Umbilical cord (tissue), 2 donors: ENCODE results near the gene DYNLT2B. TPM values are rescaled to one million over a fixed set of nuclear protein-coding genes. Genes with fewer than 3 reads are reported as not detected.
"Not testable (repeated sequence)": the region's sequence is repeated elsewhere in the genome, so short reads cannot be mapped to it uniquely, and the experiment has no call there.

ENCODE experiments used
- DNase-seq: peaks from one replicate; pipeline ENCODE4 v3.0.0-alpha.2; 2015; ENCODE audit warnings: low spot score
- total RNA-seq: library from RNA; depleted of rRNA; stranded (reverse); fragments of >200 nt; gene quantifications from one replicate; pipeline ENCODE4 v1.2.3, GENCODE V29; 2014; ENCODE audit warnings: low replicate concordance; ENCODE audit not compliant: insufficient read depth

The DYNLT2B gene
- total RNA-seq, 1 donor from 2014 or later: 17.3 TPM

DNA sequence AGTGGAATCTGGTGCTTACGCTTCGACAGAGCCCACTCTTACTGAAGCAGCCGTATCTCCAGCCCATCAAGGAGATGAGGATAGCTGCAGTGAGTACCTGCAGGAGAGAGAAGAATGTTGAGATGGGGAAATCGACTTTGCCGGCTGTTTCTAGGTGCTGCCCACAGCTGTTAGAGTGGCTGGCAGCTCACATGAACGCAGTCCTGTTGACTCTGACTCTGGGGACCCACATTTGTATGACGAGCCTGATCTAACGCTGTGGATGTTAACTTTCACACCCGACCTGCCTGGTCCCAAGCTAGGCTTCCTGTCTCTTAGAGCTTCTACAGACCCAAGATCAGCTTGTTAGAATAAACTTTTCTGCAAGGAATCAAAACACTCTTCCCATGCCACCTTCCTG lies 8.9 kb upstream of the DYNLT2B start:
- DNase-seq: no peak

DNA sequence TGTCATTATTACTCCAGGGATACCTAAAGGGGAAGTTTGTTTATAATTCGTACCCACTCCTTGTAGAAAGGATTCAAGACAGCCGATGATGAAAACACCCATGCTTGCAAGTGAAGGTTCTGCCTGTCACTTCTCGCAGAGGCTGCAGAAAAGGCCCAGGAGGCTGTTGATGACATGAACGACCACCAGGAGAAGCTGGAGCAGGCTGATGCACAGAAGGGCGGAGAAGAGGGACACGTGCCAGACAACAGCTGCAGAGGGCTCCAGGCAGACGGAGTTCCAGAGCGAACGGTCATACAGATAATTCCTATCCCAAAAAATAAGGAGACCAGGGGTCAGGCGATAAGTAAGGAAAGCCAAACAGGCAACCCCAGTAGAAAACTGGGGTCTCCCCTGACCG lies 5.7 kb upstream of the DYNLT2B start:
- DNase-seq: no peak

DNA sequence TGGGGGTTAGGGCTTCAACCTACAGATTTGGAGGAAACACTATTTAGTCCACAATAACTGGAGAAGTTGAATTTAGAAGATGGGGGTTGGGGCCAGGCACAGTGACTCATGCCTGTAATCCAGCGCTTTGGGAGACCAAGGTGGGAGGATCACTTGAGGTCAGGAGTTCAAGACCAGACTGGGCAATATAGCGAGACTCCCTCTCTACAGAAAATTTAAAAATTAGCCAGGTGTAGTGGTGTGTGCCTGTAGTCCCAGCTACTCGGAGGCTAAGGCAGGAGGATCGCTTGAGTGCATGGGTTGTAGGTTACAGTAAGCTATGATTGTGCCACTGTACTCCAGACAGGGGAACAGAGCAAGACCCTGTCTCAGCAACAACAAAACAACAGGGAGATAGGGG lies 5.0 kb upstream of the DYNLT2B start:
- no peak for DNase-seq

DNA sequence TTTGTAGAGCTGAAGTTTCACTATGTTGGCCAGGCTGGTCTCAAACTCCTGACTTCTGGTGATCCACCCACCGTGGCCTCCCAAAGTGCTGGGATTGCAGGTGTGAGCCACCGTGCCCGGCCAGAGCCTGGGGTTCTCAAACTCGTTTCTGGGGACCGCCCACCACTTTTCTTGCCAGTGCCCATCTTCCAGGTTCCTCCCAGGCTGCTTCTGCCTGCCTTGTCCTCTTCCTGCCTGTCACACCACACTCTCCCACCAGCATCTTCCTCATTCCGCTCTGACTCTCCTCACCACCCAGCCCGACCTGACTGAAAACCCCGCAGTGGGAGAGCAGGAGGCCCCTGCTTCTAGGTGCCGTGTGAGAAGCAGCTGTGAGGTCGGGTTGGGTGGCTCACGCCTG lies 3.1 kb upstream of the DYNLT2B start:
- no peak for DNase-seq

DNA sequence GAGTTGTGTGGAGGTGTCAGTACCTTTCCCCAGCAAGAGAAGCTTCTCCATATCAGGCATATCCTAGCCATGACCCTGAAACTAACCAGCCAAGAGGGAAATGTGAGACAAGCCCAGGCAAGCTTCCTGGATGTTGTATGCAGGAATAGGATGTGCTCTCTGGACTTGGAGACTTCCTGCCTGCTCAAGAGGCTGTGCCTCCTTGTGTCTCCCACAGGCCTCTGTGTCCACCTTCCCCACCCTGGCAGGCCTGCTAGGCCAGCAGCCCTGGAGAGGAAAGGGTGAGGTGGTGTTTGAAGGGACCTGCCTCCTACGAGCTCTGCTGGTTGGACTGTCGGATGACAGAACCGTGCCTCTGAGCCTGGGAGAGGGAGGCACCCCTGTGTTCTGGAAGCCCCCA lies 2.1 kb upstream of the DYNLT2B start:
- DNase-seq: peak; percentile 9

DNA sequence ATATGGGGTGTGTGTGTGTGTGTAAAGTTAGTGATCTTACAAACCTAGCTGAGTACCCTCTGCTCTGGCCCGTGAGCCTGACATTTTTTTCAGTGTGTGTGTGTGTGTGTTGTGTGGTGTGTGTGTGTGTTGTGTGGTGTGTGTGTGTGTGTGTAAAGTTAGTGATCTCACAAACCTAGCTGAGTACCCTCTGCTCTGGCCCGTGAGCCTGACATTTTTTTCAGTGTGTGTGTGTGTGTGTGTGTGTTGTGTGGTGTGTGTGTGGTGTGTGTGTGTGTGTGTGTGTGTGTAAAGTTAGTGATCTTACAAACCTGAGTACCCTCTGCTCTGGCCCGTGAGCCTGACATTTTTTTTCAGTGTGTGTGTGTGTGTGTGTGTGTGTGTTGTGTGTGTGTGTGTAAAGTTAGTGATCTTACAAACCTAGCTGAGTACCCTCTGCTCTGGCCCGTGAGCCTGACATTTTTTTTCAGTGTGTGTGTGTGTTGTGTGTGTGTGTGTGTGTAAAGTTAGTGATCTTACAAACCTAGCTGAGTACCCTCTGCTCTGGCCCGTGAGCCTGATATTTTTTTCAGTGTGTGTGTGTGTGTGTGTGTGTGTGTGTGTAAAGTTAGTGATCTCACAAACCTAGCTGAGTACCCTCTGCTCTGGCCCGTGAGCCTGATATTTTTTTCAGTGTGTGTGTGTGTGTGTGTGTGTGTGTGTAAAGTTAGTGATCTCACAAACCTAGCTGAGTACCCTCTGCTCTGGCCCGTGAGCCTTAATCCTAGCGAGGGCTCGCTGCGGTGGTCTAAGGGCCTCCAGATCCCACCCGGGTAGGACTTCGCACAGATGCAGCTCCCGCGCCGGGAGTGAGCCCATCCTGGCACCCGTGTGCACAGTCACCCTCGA lies 997 bp downstream of the DYNLT2B start:
- not testable (repeated sequence) for DNase-seq

DNA sequence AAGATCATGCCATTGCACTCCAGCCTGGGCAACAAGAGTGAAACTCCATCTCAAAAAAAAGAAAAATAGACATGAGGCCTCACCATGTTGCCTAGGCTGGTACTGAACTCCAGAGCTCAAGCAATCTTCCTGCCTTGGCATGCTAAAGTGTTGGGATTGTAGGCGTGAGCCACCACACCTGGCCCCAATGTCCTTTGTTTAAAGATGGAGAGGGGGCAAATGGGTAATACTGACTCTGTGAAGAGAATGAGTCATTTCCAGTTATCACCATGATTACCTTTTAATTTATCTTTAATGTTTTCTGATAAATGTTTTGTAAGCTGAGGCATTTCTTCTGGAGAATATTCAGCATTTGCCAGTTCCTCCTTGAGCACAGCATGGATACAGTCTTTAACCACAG lies 2.2 kb downstream of the DYNLT2B start:
- no peak for DNase-seq

DNA sequence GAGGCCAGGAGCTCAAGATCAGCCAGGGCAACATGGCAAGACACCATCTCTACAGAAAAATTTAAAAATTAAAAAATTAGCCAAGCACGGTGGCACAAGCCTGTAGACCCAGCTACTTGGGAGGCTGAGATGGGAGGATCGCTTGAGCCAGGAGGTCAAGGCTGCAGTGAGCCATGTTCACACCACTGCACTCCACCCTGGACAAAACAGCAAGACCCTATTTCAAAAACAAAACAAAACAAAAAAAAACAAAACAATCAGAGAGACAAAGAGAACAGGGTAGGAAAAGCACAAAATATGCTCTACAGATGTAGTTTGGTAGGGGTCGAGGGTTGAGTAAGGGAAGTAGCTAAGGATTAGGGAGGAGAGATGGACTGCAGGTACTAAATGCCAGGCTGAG lies 3.4 kb downstream of the DYNLT2B start:
- no peak for DNase-seq

DNA sequence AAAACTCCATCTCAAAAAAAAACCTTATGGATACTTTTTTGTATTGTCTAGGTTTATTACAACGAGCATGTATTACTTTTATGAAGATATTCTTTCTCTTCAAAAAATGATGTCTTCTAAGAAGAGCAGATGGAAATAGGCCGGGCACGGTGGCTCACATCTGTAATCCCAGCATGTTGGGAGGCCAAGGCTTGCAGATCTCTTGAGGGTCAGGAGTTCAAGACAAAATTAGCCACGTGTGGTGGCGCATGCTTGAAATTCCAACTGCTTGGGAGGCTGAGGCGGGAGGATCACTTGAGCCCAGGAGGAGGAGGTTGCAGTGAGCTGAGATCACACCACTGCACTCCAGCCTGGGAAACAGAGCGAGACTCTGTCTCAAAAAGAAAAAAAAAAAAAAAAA lies 4.0 kb downstream of the DYNLT2B start:
- not testable (repeated sequence) for DNase-seq

DNA sequence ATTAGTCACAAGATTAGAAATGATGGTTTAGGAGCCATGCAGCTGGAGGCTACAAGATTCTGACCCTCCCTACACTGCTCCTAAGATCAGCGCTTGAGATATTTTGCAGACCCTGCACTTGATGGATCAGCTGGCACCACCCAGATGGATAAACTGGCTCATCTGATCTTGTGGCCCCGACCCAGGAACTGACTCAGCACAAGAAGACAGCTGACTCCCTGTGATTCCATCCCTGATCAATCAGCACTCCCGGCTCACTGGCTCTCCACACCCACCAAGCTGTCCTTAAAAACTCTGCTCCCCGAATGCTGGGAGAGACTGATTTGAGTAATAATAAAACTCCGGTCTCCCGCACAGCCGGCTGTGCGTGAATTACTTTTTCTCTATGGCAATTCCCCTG lies 15.1 kb downstream of the DYNLT2B start:
- DNase-seq: not testable (repeated sequence)

DNA sequence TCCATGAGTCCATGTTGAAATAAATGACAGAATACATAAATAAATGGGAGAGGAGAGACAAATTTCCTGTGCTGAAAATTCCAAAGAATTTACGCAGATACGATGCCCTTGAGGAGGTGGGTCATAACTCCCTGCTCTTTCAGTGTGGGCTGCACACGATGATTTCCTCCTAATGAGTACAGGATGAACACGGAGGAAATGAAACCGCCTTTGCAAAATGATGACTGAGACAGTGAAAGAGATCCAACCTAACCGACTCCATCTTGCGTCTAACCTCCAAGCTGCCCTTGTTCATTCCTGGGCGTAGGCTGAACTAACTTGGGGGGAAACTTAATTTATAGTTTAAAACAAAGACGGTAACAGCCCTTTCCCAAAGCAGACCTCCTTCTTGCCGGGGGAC lies 15.5 kb downstream of the DYNLT2B start:
- DNase-seq: not testable (repeated sequence)

DNA sequence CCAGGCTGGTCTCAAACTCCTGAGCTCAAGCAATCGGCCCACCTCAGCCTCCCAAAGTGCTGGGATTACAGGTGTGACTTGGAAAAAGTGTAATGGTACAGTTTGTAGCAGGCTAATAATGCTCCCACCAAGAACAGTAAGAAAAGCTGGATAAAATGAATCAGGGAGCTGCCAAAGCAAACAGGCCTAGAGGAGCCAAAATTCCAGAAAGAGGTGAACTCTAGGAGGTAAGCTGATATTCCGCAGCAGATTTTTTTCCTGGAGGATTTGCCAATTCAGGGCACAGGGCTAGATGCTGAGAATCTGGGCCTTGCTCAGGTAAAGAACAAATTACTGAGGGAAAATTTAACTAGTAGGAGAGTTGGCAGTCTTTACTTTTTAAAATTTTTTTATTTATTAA lies 19.5 kb downstream of the DYNLT2B start:
- DNase-seq: no peak

DNA sequence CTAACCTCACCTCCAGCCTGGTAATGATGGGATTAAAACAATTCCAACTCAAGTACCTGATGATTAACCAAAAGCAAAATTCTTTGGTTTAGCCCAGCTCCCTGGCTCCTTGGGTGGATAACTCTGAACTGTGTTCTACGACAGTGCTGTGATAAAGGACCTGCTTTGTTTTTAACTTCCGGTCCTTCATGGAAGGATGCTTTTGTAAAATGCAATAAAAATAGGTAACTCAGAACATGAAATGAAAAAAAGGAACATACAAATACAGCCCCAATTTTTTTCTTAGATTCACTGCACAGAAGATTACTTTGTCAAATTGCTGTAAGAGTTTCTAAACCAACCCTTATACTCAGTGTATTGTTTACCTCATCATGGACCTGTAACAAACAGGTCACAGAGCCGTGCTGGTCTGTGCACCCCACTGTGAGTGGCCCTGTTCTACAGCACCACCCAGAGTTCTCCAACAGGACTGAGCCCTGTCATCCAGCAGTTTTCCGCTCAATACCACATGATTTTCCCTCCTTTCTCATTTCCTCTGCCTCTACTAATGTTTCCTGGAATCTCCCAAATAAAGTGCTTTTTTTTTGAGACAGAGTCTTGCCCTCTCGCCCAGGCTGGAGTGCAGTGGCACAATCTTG lies 25.6 kb downstream of the DYNLT2B start:
- DNase-seq: no peak

DNA sequence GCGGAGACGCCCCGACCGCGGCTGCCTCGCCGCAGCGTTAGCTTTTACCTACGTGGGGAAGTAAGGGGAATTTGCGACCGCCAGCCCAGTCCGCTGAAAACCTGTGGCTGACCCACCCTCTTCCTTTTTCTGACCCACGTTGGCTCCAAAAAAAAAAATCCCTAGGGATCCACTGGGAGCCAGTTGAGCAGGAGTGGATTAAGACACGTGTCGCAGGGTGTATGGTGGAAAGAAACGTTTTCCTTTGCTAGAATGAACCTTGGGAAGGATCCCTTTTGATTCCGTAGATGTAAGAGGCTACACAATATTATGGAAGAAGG lies 29.9 kb downstream of the DYNLT2B start:
- no peak for DNase-seq

DNA sequence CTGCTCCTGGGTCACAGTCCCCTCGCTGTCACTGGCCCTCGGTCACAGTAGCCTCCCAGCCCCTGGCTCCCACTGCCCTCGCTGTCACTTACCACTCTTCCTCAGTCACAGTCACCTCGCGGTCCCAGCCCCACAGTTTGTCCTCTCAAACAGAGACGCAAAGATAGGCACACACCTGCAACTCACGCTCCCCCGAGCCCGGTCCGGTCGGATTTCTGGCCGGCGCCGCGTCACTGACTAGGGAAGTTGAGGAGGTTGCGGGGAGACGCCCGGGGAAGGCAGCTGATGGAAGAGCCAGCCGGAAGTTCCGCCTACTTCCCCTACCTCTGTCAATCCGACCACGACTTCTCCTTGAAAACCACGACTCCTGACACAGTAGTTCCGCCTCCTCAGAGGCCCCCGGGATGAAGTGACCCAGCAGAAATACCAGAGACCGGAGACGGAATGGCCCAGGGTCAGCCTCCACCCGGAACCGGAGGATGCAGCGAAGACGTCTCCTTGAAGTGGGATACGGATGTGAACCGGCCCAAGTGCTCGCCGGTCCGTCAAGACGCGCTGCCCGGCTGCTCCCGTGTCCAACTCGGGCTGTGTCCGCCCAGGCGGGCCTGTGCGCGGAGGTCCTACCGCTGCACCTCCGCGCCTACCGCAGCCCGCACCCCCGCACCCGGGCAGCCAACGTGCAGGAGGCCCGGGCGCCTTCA lies 30.4 kb downstream of the DYNLT2B start, which contains the start of gene PCYT1A:
Gene PCYT1A (minus strand): TSS at position 287 of the 701 bp plus-strand sequence. CDS start 17,195 bp downstream, outside the sequence.
- DNase-seq: peak; percentile 98

DNA sequence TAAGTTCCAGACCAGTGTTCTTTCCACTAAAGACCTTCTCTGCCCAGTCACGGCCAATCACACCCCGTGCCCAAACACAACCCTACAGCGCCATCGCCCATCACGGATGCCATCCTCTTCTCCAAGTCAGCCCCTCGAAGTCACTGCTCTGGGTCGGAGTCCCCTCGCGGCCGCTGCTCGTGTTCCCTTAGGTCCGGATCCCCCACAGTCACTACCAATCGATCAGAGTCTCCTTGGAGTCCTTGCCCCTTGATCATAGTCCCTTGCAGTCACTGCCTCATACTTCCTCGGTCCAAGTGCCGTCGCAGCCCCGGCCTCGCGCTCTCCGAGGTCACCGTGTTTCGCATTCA lies 31.0 kb downstream of the DYNLT2B start:
- no peak for DNase-seq

DNA sequence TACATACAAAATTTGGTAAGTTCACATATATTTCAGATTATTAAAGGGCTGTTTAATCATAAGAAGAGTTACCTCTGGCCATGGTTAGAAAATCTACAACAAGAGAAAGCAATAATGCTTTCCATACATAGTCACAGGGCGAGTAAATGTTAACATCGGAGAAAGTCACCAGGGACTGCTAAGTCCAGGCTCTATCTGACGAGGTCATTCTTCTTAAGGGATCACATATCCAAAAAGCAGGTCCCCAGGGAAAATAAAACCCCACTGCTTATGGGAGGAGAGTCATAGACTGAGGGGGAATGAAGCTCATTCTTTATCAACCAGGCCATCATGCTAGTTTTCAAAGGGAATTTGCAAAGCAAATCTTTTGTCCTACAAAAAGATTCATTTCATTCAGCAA lies 33.6 kb downstream of the DYNLT2B start:
- DNase-seq: no peak

DNA sequence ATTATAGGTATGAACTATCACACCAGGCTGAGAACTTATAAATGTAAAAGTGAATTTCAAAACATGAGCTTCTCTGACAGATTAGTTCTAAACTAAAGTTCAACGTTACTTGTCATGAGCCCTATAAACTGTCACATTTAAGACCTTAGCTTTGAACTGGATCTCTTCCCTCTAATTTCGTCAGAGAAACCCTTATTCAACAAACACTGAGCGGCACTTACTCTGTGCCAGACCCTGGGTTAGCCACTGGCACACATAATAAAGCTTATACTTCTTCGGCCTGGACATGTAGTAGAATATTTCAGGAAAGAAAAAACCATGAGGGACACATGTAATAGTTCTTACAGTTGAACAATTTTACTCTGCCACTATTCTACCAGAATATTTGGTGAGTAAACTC lies 36.1 kb downstream of the DYNLT2B start:
- no peak for DNase-seq

DNA sequence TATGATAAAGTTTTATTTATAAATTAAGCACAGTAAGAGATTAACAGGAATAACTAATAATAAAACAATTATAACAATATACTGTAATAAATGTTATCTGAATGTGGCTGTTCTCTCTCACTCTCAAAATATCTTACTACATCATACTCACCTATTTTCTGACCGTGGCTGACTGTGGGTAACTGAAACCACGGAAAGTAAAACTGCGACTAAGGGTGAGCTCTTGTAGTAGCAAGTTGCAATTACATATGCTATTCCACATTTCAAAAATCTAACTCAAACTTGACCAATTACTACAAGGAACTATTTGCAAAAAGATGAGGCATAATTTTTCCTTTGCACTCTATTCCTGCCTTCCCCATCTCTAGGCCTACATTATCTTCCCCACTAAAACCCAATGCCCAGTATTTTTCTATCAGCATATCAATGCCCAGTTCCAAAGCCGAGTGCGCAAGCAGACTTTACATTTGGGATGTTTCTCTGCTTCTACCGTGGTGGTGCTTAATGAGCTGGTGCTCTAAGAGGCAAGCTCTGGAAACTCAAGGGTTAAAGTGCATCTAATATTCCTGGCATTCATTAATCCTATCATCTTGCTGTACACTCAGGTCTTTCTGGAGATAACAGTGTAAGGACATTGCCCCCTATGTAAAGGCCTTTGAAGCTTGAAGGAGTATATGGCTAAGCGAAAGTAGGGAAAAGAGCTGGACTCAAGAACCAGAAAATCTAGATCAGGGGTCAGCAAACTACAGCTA lies 37.2 kb downstream of the DYNLT2B start:
- DNase-seq: no peak

DNA sequence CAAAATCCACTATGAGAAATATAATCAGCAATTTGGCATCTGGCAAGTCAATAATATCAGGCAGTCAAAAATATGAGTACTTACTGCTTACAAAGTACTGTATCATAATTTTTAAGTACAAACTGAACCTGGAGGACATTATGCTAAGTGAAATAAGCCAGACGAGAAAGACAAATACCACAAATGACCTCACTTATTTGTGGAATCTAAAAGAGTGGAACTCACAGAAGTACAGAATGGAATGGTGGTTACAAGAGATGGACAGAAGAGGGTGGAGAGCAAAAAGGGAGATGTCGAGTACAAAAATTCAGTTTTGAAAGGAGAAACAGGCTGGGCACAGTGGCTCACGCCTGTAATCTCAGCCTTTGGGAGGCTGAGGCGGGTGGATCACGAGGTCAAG lies 42.9 kb downstream of the DYNLT2B start:
- no peak for DNase-seq

DNA sequence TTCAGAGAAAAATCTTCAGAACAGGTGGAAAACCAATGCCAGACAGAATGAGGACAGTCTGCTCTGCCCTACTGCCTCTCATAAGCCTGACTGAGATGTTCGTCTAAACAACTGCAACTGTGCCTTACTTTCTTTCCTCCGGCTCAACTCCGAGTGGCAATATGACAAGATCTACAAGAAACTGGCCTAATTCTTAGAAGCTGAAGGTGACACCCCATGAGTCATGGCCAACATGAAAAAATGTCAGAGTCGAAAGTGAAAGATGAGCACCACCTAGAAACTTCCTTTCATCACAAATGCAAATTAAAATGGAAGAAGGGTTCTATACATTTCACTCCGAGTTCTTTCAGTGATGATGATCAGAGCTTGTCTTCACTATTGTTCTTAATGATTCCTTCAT lies 43.5 kb downstream of the DYNLT2B start:
- DNase-seq: no peak

DNA sequence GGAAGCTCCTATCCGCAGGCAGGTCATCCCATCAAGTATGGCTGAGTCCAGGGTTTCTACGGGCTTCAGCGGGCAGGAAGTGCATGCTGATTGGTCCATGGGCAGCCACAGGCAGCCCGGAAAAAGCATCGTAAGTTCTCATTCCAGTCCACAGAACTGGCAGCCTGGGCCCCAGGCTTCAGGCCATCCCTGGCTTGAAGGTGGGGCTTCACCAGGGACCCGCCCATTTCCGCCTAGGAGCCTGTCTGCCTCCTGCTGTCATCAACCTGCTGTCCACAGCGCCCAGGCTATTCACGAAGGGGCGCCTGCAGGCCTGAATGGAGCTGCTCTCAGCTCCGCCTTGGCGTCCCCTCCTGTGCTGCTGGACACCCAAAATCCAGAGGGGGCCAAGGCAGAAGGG lies 44.4 kb downstream of the DYNLT2B start:
- DNase-seq: no peak
